NCI-H510A treated with DMSO at 0.1 percent for 48 hours (cell line): ENCODE measurements around the gene EVI5.

ENCODE experiments used
- DNase-seq: peaks from one replicate; lab custom pipeline; 2025; lab: John Stamatoyannopoulos, UW

Gene EVI5

DNA sequence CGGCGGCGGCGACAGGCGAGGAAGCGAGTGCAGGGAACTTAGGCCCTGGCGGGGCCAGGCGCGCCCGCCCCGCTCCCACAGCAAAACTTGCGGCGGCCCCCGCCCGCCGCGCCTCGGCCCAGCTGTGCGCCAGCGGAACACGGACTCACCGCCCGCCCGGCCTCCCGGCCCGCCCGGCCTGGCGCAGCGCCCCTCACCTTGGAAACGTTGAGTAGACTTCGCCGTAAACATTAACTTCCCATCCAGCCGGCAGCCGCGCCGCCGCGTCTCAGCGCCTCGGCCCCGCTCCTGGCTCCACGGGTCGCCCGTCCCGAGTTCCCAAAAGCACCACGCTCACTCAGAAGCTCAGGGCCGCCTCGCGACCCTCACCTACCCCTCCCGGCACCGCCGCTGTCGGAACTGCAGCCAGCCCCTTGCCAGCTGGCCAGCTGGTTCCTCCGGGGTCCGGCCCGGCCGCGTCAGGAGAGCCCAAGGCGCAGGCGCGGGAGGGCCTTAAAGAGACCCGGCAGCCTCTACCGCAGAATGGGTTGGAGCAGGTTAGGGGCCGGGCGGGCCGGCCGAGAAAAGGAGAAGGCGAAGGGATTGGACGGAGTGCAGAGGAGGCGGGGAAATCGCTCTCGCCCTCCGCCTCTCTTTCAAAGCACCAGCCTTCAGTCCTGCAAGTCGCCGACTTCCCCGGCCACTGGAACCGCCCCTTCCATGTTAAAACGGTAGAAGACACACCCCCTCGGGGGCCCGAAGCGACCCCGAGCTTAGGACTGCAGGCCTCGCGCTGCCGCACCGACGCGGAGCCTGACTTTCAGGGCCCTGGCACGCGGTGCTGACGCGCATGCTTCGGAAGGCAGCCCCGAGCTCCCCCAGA, at the start of gene EVI5:
EVI5 (minus strand) TSS at position 470 of the 862 bp plus-strand sequence. CDS start 48,562 bp downstream, outside the sequence.
- DNase-seq = peak; percentile 99

DNA sequence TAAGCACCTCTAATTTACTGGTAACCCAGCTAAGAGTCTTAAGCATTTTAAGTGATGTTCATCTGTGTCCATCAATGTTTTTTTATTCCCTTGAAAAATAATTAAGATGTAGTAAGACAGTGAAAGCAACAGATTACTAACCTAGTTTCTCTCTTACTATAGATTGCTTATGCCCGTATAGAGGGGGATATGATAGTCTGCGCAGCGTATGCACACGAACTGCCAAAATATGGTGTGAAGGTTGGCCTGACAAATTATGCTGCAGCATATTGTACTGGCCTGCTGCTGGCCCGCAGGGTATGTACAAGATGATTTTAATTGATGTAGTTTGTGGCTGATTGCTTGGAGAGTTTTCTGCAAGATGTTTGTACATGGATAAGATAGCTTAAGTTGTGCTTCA, 49.7 kb upstream of the EVI5 start:
- DNase-seq = no peak

- no peak for DNase-seq
Measured at GRCh38 chr1:92833840-92834239, 48.9 kb upstream of the EVI5 start.

GRCh38 chr1:92832537-92833114, 47.7 kb upstream of the EVI5 start:
- DNase-seq = no peak

- peak; percentile 98 for DNase-seq
Measured at GRCh38 chr1:92831762-92832536, 47.0 kb upstream of the EVI5 start, which contains the start of gene RPL5. Gene RPL5 (plus strand): TSS chr1:92832040. CDS start chr1:92832115, 75 bp downstream.

- DNase-seq = no peak
Measured at GRCh38 chr1:92831368-92831761, 46.5 kb upstream of the EVI5 start.

- DNase-seq = no peak
Measured at GRCh38 chr1:92826792-92827191, 41.9 kb upstream of the EVI5 start.

DNA sequence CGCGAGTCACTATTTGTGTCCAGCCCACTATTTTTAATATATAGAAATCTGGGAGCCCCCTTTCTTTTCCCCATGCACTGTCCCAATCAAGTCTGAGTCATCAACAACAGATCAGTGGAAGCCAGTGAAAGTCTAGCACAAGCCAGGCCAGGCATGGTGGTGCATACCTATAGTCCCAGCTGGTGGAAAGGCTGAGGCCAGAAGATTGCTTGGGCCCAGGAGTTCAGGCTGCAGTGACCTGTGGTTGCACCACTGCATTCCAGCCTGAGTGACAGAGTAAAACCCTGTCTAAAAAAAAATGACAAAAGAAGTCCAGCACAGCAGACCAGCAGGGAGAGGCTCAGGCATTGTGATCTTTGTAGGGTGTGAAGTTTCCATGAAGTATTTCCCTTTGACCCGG, 38.0 kb upstream of the EVI5 start:
- no peak for DNase-seq

- DNase-seq = no peak
Measured at GRCh38 chr1:92820551-92820950, 35.6 kb upstream of the EVI5 start.

GRCh38 chr1:92820024-92820423, 35.1 kb upstream of the EVI5 start:
- DNase-seq = no peak

- no peak for DNase-seq
Measured at GRCh38 chr1:92817986-92818764, 33.3 kb upstream of the EVI5 start.

- no peak for DNase-seq
Measured at GRCh38 chr1:92817137-92817697, 32.3 kb upstream of the EVI5 start.

- DNase-seq = no peak
Measured at GRCh38 chr1:92816732-92817131, 31.8 kb upstream of the EVI5 start.

- no peak for DNase-seq
Measured at GRCh38 chr1:92808381-92808780, 23.5 kb upstream of the EVI5 start.

DNA sequence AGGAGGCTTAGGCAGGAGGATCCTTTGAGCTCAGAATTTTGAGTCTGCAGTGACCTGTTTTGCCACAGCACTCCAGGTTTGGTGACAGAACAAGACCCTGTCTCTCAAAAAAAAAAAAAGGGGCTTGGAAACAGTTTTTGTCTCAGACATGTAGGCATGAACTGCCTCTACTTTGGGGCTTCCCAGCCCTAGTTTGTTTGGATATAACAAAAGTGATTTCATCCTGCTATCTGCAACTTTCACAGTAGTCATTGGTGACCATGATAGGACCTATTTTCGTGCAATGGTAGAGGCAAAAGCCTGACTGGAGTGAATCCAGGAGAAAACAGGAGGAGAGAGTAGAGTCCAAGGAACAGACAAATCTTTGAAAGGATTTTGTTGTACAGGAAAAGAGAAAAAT, 20.3 kb upstream of the EVI5 start:
- DNase-seq = no peak

GRCh38 chr1:92804721-92805201, 19.9 kb upstream of the EVI5 start:
- DNase-seq = no peak

DNA sequence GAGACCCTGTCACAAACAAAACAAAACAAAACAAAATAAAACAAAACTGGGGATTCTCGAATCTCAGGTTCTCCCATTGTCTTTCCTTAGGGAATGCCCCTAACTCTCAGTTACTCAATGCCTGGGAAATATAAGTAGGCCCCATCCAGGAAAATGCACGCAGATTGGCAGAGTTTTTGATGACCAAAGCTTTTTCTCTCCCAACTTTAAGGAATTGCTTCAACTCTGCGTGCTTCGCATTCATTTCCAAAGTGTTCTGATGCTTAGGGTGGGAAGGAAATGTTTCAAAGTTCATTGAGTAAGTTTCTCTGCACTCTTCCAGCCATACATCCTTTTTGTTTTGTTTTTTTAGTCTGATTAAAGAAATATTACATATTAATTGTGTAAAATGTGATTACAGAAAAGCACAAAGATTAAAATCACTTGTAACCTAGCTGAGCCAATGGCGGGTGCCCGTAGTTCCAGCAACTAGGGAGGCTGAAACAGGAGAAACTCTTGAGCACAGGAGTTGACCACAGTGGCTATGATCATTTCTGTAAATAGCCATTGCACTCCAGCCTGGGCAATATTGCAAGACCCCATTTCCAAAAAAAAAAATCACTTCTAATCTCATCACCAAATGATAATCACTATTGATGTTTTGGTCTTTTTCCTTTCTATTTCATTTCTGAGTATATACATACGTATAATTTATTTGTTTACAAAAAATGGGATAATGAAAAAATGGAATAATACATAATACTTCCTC, 18.4 kb upstream of the EVI5 start:
- no peak for DNase-seq

- DNase-seq = no peak
Measured at GRCh38 chr1:92797961-92798360, 13.1 kb upstream of the EVI5 start.

DNA sequence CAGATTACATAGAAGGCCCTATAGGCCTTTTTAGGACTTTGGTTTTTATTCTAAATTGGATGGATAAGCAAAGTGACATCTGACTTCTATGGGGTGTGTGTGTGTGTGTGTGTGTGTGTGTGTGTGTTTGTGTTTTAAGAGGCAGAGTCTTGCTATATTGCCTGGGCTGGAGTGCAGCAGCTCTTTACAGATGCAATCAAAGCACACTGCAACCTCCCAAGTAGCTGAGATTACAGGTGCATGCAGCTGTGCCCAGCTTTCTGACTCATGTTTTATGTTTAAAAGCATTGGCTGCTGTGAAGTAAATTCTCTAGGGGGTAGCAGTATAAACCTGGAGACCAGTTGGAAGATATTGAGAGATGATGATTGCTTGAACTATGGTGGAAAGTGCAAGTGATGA, 12.4 kb upstream of the EVI5 start:
- DNase-seq = no peak

DNA sequence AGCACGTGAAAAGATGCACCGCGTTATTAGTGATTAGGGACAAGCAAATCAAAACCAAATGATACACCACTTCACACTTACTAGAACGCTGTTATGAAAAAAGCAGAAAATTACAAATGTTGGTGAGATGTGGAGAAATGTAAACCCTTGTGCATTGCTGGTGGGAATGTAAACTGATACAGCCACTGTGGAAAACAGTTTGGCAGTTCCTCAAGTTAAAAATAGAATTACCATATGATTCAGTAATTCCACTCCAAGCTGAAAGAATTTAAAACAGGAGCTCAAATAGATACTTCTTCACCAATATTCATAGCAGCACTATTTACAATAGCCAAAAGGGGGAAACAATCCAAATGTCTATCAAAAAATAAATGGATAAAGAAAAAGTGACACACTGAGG, 10.3 kb upstream of the EVI5 start:
- no peak for DNase-seq

GRCh38 chr1:92792340-92792782, 7.5 kb upstream of the EVI5 start:
- DNase-seq = peak; percentile 72
